22Rv1 (cell line): ENCODE measurements around the gene HES2.

Experiments used
- ZFX ChIP-seq: fragments of 450-650 bp; IDR thresholded peaks from 2 replicates; pipeline ENCODE4 v1.6.1; 2017; ENCODE audit warnings: antibody characterized with exemption, borderline replicate concordance
- TF ChIP-seq, protein P1 (sequence below): fragments of 450-650 bp; IDR thresholded peaks from 2 replicates; pipeline ENCODE4 v1.5.1; 2017; ENCODE audit warnings: mild to moderate bottlenecking

DNA sequence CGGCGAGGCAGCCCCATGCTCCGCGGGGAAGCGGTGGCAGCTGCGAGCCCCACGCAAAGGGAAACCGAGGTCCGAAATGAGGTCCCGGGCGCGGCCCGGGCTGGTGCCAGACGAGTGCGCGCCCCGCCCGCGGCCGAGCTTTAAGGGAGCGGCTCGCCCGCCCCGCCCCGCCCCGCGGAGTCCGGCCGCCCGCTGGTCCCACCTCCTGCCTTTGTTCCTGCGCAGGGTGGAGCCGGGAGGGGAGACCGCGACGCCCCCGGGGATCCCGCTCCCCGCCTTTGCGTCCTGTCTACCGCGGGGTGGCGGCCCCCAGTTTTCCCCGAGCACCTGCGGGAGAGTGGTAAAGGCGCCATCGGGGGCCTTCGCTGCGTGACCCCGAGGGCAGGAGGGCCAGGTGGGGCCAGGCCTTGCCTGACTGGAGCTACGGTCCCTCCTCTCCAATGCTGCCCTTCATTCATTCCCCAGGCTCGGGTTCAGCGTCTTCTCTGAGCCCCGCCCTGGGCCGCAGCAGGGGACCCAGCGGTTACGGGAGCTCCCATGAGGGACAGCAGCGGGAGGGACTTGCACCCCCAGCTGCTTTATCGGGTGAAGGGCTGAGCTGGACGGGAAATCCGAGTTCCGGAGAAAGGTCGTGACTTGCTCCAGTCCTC, at the start of gene HES2:
- TF ChIP-seq, protein P1, sequence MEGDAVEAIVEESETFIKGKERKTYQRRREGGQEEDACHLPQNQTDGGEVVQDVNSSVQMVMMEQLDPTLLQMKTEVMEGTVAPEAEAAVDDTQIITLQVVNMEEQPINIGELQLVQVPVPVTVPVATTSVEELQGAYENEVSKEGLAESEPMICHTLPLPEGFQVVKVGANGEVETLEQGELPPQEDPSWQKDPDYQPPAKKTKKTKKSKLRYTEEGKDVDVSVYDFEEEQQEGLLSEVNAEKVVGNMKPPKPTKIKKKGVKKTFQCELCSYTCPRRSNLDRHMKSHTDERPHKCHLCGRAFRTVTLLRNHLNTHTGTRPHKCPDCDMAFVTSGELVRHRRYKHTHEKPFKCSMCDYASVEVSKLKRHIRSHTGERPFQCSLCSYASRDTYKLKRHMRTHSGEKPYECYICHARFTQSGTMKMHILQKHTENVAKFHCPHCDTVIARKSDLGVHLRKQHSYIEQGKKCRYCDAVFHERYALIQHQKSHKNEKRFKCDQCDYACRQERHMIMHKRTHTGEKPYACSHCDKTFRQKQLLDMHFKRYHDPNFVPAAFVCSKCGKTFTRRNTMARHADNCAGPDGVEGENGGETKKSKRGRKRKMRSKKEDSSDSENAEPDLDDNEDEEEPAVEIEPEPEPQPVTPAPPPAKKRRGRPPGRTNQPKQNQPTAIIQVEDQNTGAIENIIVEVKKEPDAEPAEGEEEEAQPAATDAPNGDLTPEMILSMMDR = no peak
- TF ChIP-seq ZFX = no peak
